Measurements from ENCODE around the gene NCKAP1.

DNA sequence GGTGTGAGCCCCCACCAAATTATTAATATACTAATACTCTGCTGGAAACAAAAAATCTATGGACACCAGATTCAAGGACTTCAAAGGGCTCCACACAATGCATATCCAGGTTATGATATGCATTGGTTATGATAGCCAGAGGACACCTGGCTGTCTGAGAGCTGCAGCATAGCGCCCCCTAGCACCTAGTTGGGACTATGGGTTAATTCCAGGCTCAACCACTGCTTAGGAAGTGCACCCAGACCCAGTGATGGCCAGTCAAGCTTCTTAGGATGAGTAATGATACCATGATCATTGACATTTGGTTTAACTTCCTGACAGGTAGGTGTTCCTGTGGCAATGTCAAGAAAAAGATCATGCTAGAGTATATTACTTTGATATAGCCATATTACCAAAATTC lies 168.0 kb downstream of the NCKAP1 start:
- TF ChIP-seq, protein P1, sequence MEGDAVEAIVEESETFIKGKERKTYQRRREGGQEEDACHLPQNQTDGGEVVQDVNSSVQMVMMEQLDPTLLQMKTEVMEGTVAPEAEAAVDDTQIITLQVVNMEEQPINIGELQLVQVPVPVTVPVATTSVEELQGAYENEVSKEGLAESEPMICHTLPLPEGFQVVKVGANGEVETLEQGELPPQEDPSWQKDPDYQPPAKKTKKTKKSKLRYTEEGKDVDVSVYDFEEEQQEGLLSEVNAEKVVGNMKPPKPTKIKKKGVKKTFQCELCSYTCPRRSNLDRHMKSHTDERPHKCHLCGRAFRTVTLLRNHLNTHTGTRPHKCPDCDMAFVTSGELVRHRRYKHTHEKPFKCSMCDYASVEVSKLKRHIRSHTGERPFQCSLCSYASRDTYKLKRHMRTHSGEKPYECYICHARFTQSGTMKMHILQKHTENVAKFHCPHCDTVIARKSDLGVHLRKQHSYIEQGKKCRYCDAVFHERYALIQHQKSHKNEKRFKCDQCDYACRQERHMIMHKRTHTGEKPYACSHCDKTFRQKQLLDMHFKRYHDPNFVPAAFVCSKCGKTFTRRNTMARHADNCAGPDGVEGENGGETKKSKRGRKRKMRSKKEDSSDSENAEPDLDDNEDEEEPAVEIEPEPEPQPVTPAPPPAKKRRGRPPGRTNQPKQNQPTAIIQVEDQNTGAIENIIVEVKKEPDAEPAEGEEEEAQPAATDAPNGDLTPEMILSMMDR (IDR thresholded peaks at IDR 0.05): no peak
- TF ChIP-seq EP300 (IDR thresholded peaks at IDR 0.05): no peak
- TF ChIP-seq POLR2AphosphoS5 (IDR thresholded peaks at IDR 0.05): no peak
- TF ChIP-seq POLR2A (IDR thresholded peaks at IDR 0.05): no peak

All from gastroesophageal sphincter (tissue), 3 donors.